HepG2 (cell line): ENCODE results near the gene TCAP. TPM values are rescaled to one million over a fixed set of nuclear protein-coding genes. Genes with fewer than 3 reads are reported as not detected.

Experiments used
- ATAD3A ChIP-seq: sonication (generic); formaldehyde crosslinking; IDR thresholded peaks from 2 replicates; pipeline ENCODE4 v1.4.0; 2020; ENCODE audit warnings: missing genetic modification reagents
- CCDC6 ChIP-seq: sonication (generic); formaldehyde crosslinking; IDR thresholded peaks from 2 replicates; pipeline ENCODE4 v1.8.1; 2022; ENCODE audit warnings: mild to moderate bottlenecking, missing genetic modification reagents, moderate library complexity
- CREM ChIP-seq, 2 experiments: sonication (generic) in 1 of 2; formaldehyde crosslinking in 1 of 2; IDR thresholded peaks; 2 replicates each; pipeline versions ENCODE4 v1.4.0 to v1.6.1; 2016 to 2020; ENCODE audit warnings: antibody characterized with exemption in 1 of 2, mild to moderate bottlenecking in 1 of 2, missing genetic modification reagents in 1 of 2
- FLYWCH1 ChIP-seq: sonication (generic); formaldehyde crosslinking; IDR thresholded peaks from 2 replicates; pipeline ENCODE4 v1.8.1; 2023; ENCODE audit warnings: mild to moderate bottlenecking, missing genetic modification reagents
- GRHL1 ChIP-seq: sonication (generic); formaldehyde crosslinking; conservative IDR thresholded peaks from 2 replicates; pipeline ENCODE4 v1.8.0; 2022; ENCODE audit warnings: missing genetic modification reagents
- HOXA3 ChIP-seq: sonication (generic); formaldehyde crosslinking; IDR thresholded peaks from 2 replicates; pipeline ENCODE4 v1.5.0; 2020; ENCODE audit warnings: missing genetic modification reagents
- MBNL3 ChIP-seq: fragments of 250-450 bp; sonication (Bioruptor Pico); conservative IDR thresholded peaks from 2 replicates; pipeline ENCODE4 v1.8.0; 2022; ENCODE audit warnings: mild to moderate bottlenecking, inconsistent platforms
- MNT ChIP-seq: fragments of 450-650 bp; IDR thresholded peaks from 2 replicates; pipeline ENCODE4 v1.6.1; 2016
- MYNN ChIP-seq: sonication (generic); formaldehyde crosslinking; IDR thresholded peaks from 2 replicates; pipeline ENCODE4 v1.4.0; 2020; ENCODE audit warnings: mild to moderate bottlenecking, low read depth, missing genetic modification reagents
- NKX3-1 ChIP-seq: sonication (generic); formaldehyde crosslinking; IDR thresholded peaks from 2 replicates; pipeline ENCODE4 v1.5.0; 2020; ENCODE audit warnings: missing genetic modification reagents
- REL ChIP-seq: sonication (generic); formaldehyde crosslinking; conservative IDR thresholded peaks from 2 replicates; pipeline ENCODE4 v1.8.0; 2022; ENCODE audit warnings: mild to moderate bottlenecking, missing genetic modification reagents, moderate library complexity
- SOX6 ChIP-seq, 2 experiments: fragments of 450-650 bp in 1 of 2; sonication (generic) in 1 of 2; formaldehyde crosslinking in 1 of 2; IDR thresholded peaks; 2 replicates each; pipeline versions ENCODE4 v1.4.0 to v1.6.1; 2017 to 2020; ENCODE audit warnings: antibody characterized with exemption in 1 of 2, mild to moderate bottlenecking in 1 of 2, missing genetic modification reagents in 1 of 2
- SUZ12 ChIP-seq: fragments of 150-350 bp; IDR thresholded peaks from 2 replicates; pipeline ENCODE4 v1.6.1; 2014; ENCODE audit warnings: low read depth, low read length
- TRAFD1 ChIP-seq: sonication (generic); formaldehyde crosslinking; IDR thresholded peaks from 2 replicates; pipeline ENCODE4 v1.5.1; 2020; ENCODE audit warnings: missing genetic modification reagents, mild to moderate bottlenecking, borderline replicate concordance
- ZNF280D ChIP-seq: sonication (generic); formaldehyde crosslinking; IDR thresholded peaks from 2 replicates; pipeline ENCODE4 v1.5.1; 2020; ENCODE audit warnings: mild to moderate bottlenecking, missing genetic modification reagents
- ZNF362 ChIP-seq: sonication (generic); formaldehyde crosslinking; IDR thresholded peaks from 2 replicates; pipeline ENCODE4 v1.4.0; 2020; ENCODE audit warnings: missing genetic modification reagents, mild to moderate bottlenecking, borderline replicate concordance
- ZNF550 ChIP-seq: sonication (generic); formaldehyde crosslinking; IDR thresholded peaks from 2 replicates; pipeline ENCODE4 v1.4.0; 2020; ENCODE audit warnings: mild to moderate bottlenecking, missing genetic modification reagents, borderline replicate concordance
- ZNF724P ChIP-seq: sonication (generic); formaldehyde crosslinking; IDR thresholded peaks from 2 replicates; pipeline ENCODE4 v1.8.0; 2022; ENCODE audit warnings: missing genetic modification reagents, borderline replicate concordance
- ZNF775 ChIP-seq: sonication (generic); formaldehyde crosslinking; IDR thresholded peaks from 2 replicates; pipeline ENCODE4 v1.4.0; 2020; ENCODE audit warnings: missing genetic modification reagents, mild to moderate bottlenecking, moderate library complexity, borderline replicate concordance
- ZNF839 ChIP-seq: sonication (generic); formaldehyde crosslinking; IDR thresholded peaks from 2 replicates; pipeline ENCODE4 v1.4.0; 2020; ENCODE audit warnings: missing genetic modification reagents, mild to moderate bottlenecking, borderline replicate concordance
- polyA plus RNA-seq, 8 experiments: library from polyadenylated mRNA; depleted of rRNA in 3 of 8; stranded (reverse) in 7 of 8; unstranded in 1 of 8; fragments of >200 nt; fragmentation: Illumina TruSeq in 4 of 8; extraction: Trizol in 4 of 8; gene quantifications; 2 replicates each; pipeline versions ENCODE4 v1.2.1 to v1.2.3, GENCODE V29; 2011 to 2016; ENCODE audit warnings: low read depth in 4 of 8, missing spikeins in 1 of 8, mixed read lengths in 1 of 8; ENCODE audit not compliant: insufficient read depth in 1 of 8
- total RNA-seq, 5 experiments: library from RNA; depleted of rRNA; stranded (reverse); fragments of >200 nt; fragmentation: Illumina TruSeq; extraction: Trizol; gene quantifications; 2 replicates each; pipeline ENCODE4 v1.2.3, GENCODE V29; 2016; ENCODE audit warnings: low read depth in 1 of 5

TCAP gene
- total and polyA plus RNA-seq, 2 of the 13 experiments (the other 11 are each of a cell fraction or from before 2014, with no cell fraction given) = 0.24 to 0.65 TPM

- TF ChIP-seq ZNF280D (CRISPR knock-in tag) (no peak), GRHL1 (CRISPR knock-in tag) (no peak), MYNN (CRISPR knock-in tag) (no peak), ZNF362 (CRISPR knock-in tag) (no peak), NKX3-1 (CRISPR knock-in tag) (no peak), ZNF775 (CRISPR knock-in tag) (no peak), ATAD3A (CRISPR knock-in tag) (0 out of 2 replicates have a peak, but pooled peaks have one; percentile 78), ZNF724P (CRISPR knock-in tag) (no peak), SUZ12 (no peak), TRAFD1 (CRISPR knock-in tag) (no peak), ZNF839 (no peak), FLYWCH1 (CRISPR knock-in tag) (no peak), ZNF550 (CRISPR knock-in tag) (no peak), CCDC6 (no peak), SOX6 (IDR thresholded peaks at IDR 0.05) (no peak), SOX6 (CRISPR knock-in tag; IDR thresholded peaks at IDR 0.05) (peak; percentile 95), CREM (IDR thresholded peaks at IDR 0.05) (no peak), CREM (CRISPR knock-in tag; IDR thresholded peaks at IDR 0.05) (no peak), REL (CRISPR knock-in tag) (no peak), HOXA3 (no peak), MNT (no peak), MBNL3 (CRISPR knock-in tag) (no peak)
These were observed 12.4 kb upstream of the TCAP start (continued) for GRCh38 chr17:39652587-39653315.
